H9 (cell line): Measurements from ENCODE around the gene GH2. TPM values are rescaled to one million over a fixed set of nuclear protein-coding genes. Genes with fewer than 3 reads are reported as not detected.
A peak's percentile ranks its signal among the peaks of the same experiment; 100 is the strongest.

Source experiments
- DNase-seq: peaks from one replicate; pipeline ENCODE4 v3.0.0-alpha.2; 2017
- H2AFZ ChIP-seq: one replicate; pipeline ENCODE4 v1.6.1; 2013; ENCODE audit warnings: mild to moderate bottlenecking, low read length, control low read depth, moderate library complexity
- H2AK5ac ChIP-seq: 2 replicates; pipeline ENCODE4 v1.6.1; 2013; ENCODE audit warnings: low read length, control low read depth, mixed read lengths; ENCODE audit not compliant: insufficient read length
- H2BK120ac ChIP-seq: one replicate; pipeline ENCODE4 v1.6.1; 2013; ENCODE audit warnings: low read depth, mild to moderate bottlenecking, low read length, control low read depth, inconsistent platforms; ENCODE audit not compliant: poor library complexity, severe bottlenecking
- H2BK12ac ChIP-seq: 2 replicates; pipeline ENCODE4 v1.6.1; 2013; ENCODE audit warnings: low read length, control low read depth, mixed read lengths, low read depth; ENCODE audit not compliant: insufficient read length
- H2BK15ac ChIP-seq: 2 replicates; pipeline ENCODE4 v1.6.1; 2013; ENCODE audit warnings: low read depth, low read length, control low read depth
- H2BK20ac ChIP-seq: one replicate; pipeline ENCODE4 v1.6.1; 2013; ENCODE audit warnings: low read depth, mild to moderate bottlenecking, low read length, control low read depth, inconsistent platforms; ENCODE audit not compliant: poor library complexity, severe bottlenecking
- H2BK5ac ChIP-seq: 2 replicates; pipeline ENCODE4 v1.6.1; 2013; ENCODE audit warnings: low read length, control low read depth, mixed read lengths; ENCODE audit not compliant: insufficient read length
- H3K14ac ChIP-seq: 2 replicates; pipeline ENCODE4 v1.6.1; 2013; ENCODE audit warnings: low read length, control low read depth; ENCODE audit not compliant: insufficient read depth
- H3K18ac ChIP-seq: 2 replicates; pipeline ENCODE4 v1.6.1; 2013; ENCODE audit warnings: low read depth, mild to moderate bottlenecking, mixed read lengths, low read length, control low read depth; ENCODE audit not compliant: insufficient read length
- H3K23ac ChIP-seq: 2 replicates; pipeline ENCODE4 v1.6.1; 2013; ENCODE audit warnings: low read length, control low read depth, mixed read lengths, low read depth; ENCODE audit not compliant: insufficient read length
- H3K23me2 ChIP-seq: 2 replicates; pipeline ENCODE4 v1.6.1; 2013; ENCODE audit warnings: low read depth, mild to moderate bottlenecking, mixed read lengths, low read length, control low read depth; ENCODE audit not compliant: insufficient read length, poor library complexity, severe bottlenecking
- H3K27ac ChIP-seq: 2 replicates; pipeline ENCODE4 v1.5.1; 2013; ENCODE audit warnings: low read length, control low read depth, mixed read lengths, low read depth; ENCODE audit not compliant: insufficient read length
- H3K27me3 ChIP-seq: 2 replicates; pipeline ENCODE4 v1.6.1; 2013; ENCODE audit warnings: low read length, control low read depth, inconsistent platforms; ENCODE audit not compliant: insufficient read depth
- H3K4ac ChIP-seq: 2 replicates; pipeline ENCODE4 v1.6.1; 2013; ENCODE audit warnings: low read depth, mild to moderate bottlenecking, control low read depth, inconsistent platforms, low read length, moderate library complexity
- H3K4me1 ChIP-seq: 2 replicates; pipeline ENCODE4 v1.6.1; 2013; ENCODE audit warnings: low read length, control low read depth, inconsistent platforms; ENCODE audit not compliant: insufficient read depth
- H3K4me2 ChIP-seq: 2 replicates; pipeline ENCODE4 v1.6.1; 2013; ENCODE audit warnings: low read length, control low read depth, mixed read lengths; ENCODE audit not compliant: insufficient read length, insufficient read depth
- H3K56ac ChIP-seq: 2 replicates; pipeline ENCODE4 v1.6.1; 2013; ENCODE audit warnings: low read depth, mild to moderate bottlenecking, mixed read lengths, low read length, control low read depth; ENCODE audit not compliant: insufficient read length
- H3K79me1 ChIP-seq: 2 replicates; pipeline ENCODE4 v1.6.1; 2013; ENCODE audit warnings: low read depth, mild to moderate bottlenecking, moderate library complexity, low read length, control low read depth, inconsistent platforms; ENCODE audit not compliant: insufficient read depth, poor library complexity, severe bottlenecking
- H3K79me2 ChIP-seq: 2 replicates; pipeline ENCODE4 v1.6.1; 2013; ENCODE audit warnings: low read length, control low read depth, inconsistent platforms; ENCODE audit not compliant: insufficient read depth
- H3K9ac ChIP-seq: 2 replicates; pipeline ENCODE4 v1.6.1; 2013; ENCODE audit warnings: low read length, control low read depth, mixed read lengths; ENCODE audit not compliant: insufficient read length; ENCODE audit errors: extremely low read depth
- H3K9me3 ChIP-seq: one replicate; pipeline ENCODE4 v1.6.1; 2013; ENCODE audit warnings: low read depth, low read length, inconsistent platforms; ENCODE audit not compliant: control insufficient read depth
- H3T11ph ChIP-seq: one replicate; pipeline ENCODE4 v1.6.1; 2013; ENCODE audit warnings: mild to moderate bottlenecking, low read length, control low read depth, inconsistent platforms
- H4K20me1 ChIP-seq: one replicate; pipeline ENCODE4 v1.6.1; 2013; ENCODE audit not compliant: control insufficient read depth, insufficient read length, insufficient read depth
- H4K5ac ChIP-seq: 2 replicates; pipeline ENCODE4 v1.6.1; 2013; ENCODE audit warnings: low read depth, mild to moderate bottlenecking, mixed read lengths, low read length, control low read depth; ENCODE audit not compliant: insufficient read length
- H4K8ac ChIP-seq: replicated peaks from 2 replicates; pipeline ENCODE4 v1.6.1; 2013; ENCODE audit warnings: low read length, control low read depth, mixed read lengths, low read depth; ENCODE audit not compliant: insufficient read length
- H4K91ac ChIP-seq: 2 replicates; pipeline ENCODE4 v1.6.1; 2013; ENCODE audit warnings: low read depth, mild to moderate bottlenecking, moderate library complexity, mixed read lengths, low read length, control low read depth; ENCODE audit not compliant: insufficient read length
- H3K27ac Mint-ChIP-seq, 3 experiments: 2 replicates in 2 of 3; 3 replicates in 1 of 3; pipeline ENCODE4 v1.8.0; 2020 to 2021; ENCODE audit warnings: mixed read lengths in 3 of 3, mild to moderate bottlenecking in 1 of 3, moderate library complexity in 1 of 3
- H3K27me3 Mint-ChIP-seq: 2 replicates; pipeline ENCODE4 v1.8.0; 2021; ENCODE audit warnings: low read depth, mild to moderate bottlenecking, moderate library complexity, mixed read lengths
- H3K36me3 Mint-ChIP-seq, 3 experiments: 2 replicates in 2 of 3; 3 replicates in 1 of 3; pipeline ENCODE4 v1.8.0; 2020 to 2021; ENCODE audit warnings: low read depth in 3 of 3, mixed read lengths in 3 of 3; ENCODE audit not compliant: insufficient read depth in 1 of 3
- H3K4me1 Mint-ChIP-seq, 2 experiments: 2 replicates each; pipeline ENCODE4 v1.8.0; 2020; ENCODE audit warnings: mixed read lengths in 2 of 2
- H3K4me3 Mint-ChIP-seq, 2 experiments: 2 replicates in 1 of 2; 3 replicates in 1 of 2; pipeline ENCODE4 v1.8.0; 2020 to 2021; ENCODE audit warnings: mild to moderate bottlenecking in 2 of 2, mixed read lengths in 2 of 2, moderate library complexity in 1 of 2
- H3K9me3 Mint-ChIP-seq, 2 experiments: 2 replicates in 1 of 2; 3 replicates in 1 of 2; pipeline ENCODE4 v1.8.0; 2020; ENCODE audit warnings: mild to moderate bottlenecking in 2 of 2, mixed read lengths in 2 of 2, moderate library complexity in 1 of 2
- CTCF ChIP-seq: fragments of 200-600 bp; sonication (generic); conservative IDR thresholded peaks from 3 replicates; pipeline ENCODE4 v1.8.0; 2021; ENCODE audit warnings: antibody characterized with exemption, mild to moderate bottlenecking
- WGBS: extraction: QIAGEN DNeasy Blood & Tissue Kit; methylation state at CpG from one replicate; pipeline ENCODE4 v1.1.7; 2013; ENCODE audit warnings: missing lambda C conversion rate, low lambda C conversion rate, mixed read lengths; ENCODE audit not compliant: insufficient read length; ENCODE audit errors: extremely low coverage; 5-methylcytosine and 5-hydroxymethylcytosine counted together
- total RNA-seq: library from RNA; stranded (reverse); gene quantifications from 2 replicates; pipeline ENCODE4 v1.2.1, GENCODE V29; 2021

The GH2 gene
- total RNA-seq, 1 experiment from 2014 or later: 0.77 TPM

GRCh38 chr17:63842540-63843386 lies 39.0 kb downstream of the GH2 start, which contains the start of gene SMARCD2:
TSS of gene SMARCD2 (minus strand) at chr17:63842685. CDS start at chr17:63842674, 11 bp downstream.
- Histone ChIP-seq H3K4ac (no peak within 1 kb of the TSS), H3K27ac (no peak within 1 kb of the TSS), H3K79me1 (peaks cover 3% of the 10 kb centered on the region), H3K23me2 (peaks cover 10% of the 10 kb centered on the region), H2BK5ac (no peak within 1 kb of the TSS), H2BK15ac (no peak within 1 kb of the TSS), H4K8ac (no peak within 1 kb of the TSS), H3K27me3 (no peaks in the 10 kb centered on the region; the same call in 1 of the 2 replicates), H3K23ac (no peak within 1 kb of the TSS), H3K4me1 (no peaks in the 10 kb centered on the region; the same call in 1 of the 2 replicates), H3K14ac (peak within 1 kb of the TSS; percentile 70), H2BK120ac (no peak within 1 kb of the TSS), H3K9ac (peak within 1 kb of the TSS; percentile 48), H3K79me2 (peaks cover 3% of the 10 kb centered on the region; the same call in 1 of the 2 replicates), H2BK20ac (no peak within 1 kb of the TSS), H4K20me1 (no peaks in the 10 kb centered on the region), H3K18ac (no peak within 1 kb of the TSS), H3K9me3 (no peaks in the 10 kb centered on the region), H4K91ac (no peak within 1 kb of the TSS), H3T11ph (no peak within 1 kb of the TSS), H3K56ac (no peak within 1 kb of the TSS), H4K5ac (no peak within 1 kb of the TSS), H2BK12ac (no peak within 1 kb of the TSS), H2AFZ (no peak within 1 kb of the TSS), H3K4me2 (peak within 1 kb of the TSS; percentile 64), H2AK5ac (no peak within 1 kb of the TSS)
- H3K4me3 Mint-ChIP-seq: peak within 1 kb of the TSS; percentile 96
- peaks cover 0 to 7% (median 0%) of the 10 kb centered on the region in 3 experiments; a peak in 2 of 7 replicates for H3K36me3 Mint-ChIP-seq
- peak within 1 kb of the TSS; percentile 87 to 96 (median 96) for H3K27ac Mint-ChIP-seq
- H3K27me3 Mint-ChIP-seq: peaks cover 25% of the 10 kb centered on the region
- no peak for TF ChIP-seq CTCF
- H3K9me3 Mint-ChIP-seq: peaks cover 0 to under 1% of the 10 kb centered on the region in 2 experiments; a peak in 1 of 5 replicates
- no CpG with 5 or more reads among the region's 92 CpGs for WGBS
- peak; percentile 100 for DNase-seq
- H3K4me1 Mint-ChIP-seq: peaks cover 22 to 40% of the 10 kb centered on the region in 2 experiments
